Activated effector memory CD4-positive, alpha-beta T cell treated with anti-CD3 and anti-CD28 coated beads, Interleukin-2, amount 50 U/mL, for 16 hours (primary cell): Measurements from ENCODE around the gene DIP2A.

ENCODE experiments used
- DNase-seq: peaks from one replicate; pipeline ENCODE4 v3.0.0-alpha.2; 2020

The DIP2A gene

GRCh38 chr21:46538262-46538661 is 79.6 kb downstream of the DIP2A start:
- DNase-seq = no peak

DNA sequence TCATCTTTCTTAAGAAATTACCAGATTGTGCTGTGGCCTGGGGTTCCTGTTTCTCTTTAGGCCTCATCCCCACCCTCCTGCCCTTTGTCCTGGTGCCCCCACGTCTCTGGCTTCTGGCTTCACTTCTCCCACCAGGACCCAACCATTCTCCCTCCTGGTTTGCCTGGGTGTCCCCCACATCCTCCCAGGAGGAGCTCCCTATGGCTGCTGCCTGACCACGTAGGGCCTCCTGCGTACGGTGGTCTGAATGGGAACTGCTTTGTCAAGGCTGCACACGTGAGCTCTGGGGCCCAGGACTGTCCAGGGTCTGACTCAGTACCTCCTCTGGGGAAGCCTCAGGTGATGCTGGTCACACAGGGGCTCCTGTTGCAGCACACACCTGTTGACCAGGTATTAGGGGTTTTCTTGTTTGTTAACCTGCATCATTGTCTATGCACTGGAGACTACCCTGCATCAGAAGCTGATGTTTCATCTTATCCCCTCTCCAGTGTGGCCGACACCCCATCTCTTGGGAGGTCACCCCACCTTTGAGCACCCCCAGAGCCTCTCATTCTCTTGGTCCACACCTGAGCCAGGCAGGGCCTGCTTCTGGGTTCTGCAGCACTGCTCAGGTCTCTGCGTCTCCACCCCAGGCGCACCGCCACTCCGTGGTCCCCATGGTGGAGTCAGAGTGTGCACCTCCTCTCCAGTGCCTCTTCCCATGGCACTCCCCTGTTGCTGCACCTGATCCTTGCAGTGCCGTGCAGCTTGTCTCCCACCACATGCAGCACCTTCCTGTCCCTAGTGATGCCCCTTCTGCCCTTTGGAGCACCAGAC is 80.4 kb downstream of the DIP2A start:
- no peak for DNase-seq

DNA sequence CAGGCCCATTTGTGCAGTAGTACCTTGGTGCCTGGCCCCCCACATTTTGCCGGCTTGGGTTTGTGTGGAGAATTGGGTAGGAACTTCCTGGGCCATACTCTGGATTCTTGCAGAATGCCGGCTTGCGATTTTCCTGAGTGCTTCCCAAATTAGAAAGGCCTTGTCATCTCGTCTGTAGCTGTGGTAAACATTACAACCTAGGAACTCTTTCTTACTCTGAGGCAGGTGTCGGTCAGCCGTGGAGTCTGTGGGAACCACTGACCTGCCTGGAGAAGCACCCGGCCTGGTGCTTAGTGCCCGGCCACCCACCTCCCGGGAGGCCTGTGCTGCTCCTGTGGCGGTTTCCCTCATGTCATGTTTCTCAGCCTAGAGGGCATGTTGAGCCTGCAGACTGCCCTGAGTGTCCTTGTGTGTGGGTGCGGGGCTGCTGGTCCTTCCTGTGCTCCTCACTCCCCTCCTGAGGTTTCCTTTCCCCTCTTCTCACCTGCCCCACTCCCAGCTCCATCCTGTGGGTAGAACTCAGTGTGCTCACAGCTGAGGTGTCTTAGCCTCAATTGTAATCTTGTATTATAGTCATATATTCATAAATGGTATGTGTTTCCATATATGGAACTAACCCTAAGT is 81.5 kb downstream of the DIP2A start:
- no peak for DNase-seq

DNA sequence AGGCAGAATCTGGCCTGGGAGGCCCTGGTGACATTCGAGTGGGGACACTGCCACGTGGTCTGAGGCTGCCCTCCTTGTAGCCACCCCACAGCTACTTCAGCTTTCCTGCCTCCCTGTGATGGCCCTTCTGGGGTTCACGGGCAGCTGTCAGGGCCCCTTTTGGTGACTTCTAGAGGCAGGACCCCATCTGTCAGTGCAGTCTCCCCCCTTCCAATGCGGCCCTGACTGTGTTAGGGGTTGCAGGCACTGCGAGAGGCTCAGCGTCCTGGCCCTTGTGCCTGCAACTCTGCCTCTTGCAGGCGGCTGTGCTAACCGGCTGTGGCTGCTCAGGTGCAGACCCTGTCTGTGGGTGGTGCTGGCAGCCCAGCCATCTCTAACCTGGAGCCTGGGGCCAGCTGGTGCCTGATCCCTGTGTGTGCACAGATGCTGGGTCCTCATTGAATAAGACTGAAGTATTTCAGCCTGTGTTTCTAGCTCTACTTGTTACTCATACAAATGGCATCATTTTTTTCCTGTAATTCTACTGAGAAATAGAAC is 84.0 kb downstream of the DIP2A start:
- DNase-seq = no peak

GRCh38 chr21:46543306-46543705 is 84.6 kb downstream of the DIP2A start:
- no peak for DNase-seq

DNA sequence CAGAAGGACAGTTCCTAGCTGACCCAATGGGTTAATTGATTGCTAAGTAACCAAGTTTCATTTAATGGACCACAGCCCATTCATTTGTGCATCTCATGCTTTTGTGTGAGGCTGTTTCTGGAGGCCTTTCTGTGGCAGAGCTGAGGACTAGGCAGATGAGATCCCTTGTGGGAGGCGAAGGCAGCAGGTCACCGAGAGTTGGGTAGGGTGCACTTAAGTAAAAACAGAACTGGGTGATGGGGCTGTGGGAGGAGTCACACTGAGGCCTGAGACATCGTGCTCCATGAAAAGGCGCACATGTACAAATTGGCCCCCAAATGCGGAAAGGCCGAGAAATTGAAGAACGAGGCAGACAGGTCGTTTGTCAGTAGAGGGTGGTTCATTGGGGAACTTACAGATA is 85.3 kb downstream of the DIP2A start:
- DNase-seq = no peak

DNA sequence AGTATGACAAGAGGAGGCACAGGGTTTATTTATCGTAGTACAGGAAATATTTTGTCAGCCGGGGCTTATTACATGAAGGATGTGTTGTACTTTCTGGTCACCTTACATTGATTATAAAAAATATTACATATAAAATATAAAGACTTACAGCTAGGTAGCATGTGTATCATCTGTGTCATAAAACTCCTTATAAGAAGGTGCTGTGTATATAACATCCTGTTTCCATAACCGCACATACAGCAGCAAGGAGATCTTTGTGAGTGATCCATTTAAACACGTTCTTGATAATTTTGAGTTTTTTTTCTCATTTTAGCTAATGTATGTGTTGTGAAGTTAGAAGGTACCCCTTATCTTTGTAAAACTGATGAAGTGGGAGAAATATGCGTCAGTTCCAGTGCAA is 86.1 kb downstream of the DIP2A start:
- no peak for DNase-seq

GRCh38 chr21:46545363-46545762 is 86.7 kb downstream of the DIP2A start:
- DNase-seq = no peak

DNA sequence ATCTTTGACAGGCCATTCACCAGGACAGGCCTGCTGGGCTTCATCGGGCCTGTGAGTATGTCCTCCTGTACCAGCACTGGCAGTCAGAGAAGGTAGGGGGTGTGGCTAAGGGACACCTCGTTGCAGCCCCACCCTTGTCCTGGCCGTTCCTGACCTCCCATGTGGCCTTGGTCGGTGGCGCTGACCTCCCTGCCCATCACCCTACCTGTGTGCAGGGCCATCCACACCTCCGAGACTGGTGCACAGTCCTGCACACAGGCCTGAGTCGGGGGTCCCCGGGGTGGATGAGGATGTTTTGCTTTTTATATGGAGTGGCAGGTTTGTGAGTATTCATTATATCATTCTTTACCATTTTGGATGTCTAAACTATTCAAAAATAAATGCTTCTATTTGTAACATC is 87.2 kb downstream of the DIP2A start:
- DNase-seq = no peak

- DNase-seq = no peak
These were observed 88.1 kb downstream of the DIP2A start for GRCh38 chr21:46546799-46547198.

GRCh38 chr21:46549650-46550049 is 91.0 kb downstream of the DIP2A start:
- no peak for DNase-seq

DNA sequence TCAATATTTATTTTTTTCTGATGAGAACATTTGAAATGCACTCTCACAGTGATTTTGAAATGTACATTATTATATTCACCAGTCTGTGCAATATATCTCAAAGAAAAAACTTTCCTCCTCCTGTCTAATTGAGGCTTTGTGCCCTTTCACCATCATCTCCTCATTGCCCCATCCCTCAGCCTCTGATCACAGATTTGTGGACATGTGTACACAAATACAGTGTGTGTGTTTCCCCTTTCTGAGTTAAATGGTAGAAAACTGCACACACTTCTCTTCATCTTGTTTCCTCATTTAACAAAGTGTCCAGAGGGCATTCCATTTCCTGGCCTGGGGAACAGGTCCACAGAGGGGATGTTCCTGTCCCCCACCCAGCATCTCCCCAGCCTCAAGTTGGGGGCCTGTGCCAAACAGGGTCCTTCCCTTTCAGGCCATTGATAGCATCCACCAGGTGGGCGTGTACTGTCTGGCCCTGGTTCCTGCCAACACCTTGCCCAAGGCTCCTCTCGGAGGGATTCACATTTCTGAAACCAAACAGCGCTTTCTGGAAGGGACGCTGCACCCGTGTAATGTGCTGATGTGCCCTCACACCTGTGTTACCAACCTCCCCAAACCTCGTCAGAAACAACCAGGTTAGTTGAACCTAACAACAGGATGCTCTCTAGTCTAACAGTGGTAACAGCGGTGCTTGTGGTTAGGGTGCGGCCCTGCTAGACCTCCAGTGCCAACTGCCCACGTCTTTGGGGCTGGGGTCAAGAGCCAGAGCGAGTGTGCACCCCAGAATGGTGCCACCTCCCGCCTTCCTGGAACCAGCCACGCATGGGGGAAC is 91.6 kb downstream of the DIP2A start:
- peak; percentile 79 for DNase-seq

GRCh38 chr21:46551636-46552241 is 93.0 kb downstream of the DIP2A start:
- peak; percentile 79 for DNase-seq

GRCh38 chr21:46552274-46552673 is 93.6 kb downstream of the DIP2A start:
- DNase-seq = peak; percentile 46

DNA sequence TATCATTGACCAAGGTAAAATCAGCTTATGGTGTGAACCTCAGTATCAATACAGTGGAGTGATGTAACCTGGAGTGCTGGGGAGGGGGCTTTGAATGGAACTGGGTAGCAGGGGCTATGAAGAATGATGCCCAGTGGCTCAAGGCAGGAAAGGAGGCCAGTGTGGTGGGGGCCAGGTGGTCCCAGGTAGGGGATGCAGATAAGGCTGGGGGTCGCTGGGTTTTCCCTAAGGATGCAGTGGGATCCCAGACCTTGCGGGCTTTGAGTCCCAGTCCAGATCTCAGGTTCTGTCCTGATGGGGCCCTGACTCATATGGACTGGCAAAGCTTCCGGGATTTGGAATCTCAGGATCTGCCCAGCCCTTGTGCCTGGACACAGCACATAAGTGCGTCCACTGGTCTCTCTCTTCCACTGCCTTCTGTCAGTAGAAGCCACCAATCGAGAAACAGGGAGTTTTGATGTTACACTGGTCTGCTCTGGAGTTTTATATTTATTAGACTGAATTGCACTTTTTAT is 94.2 kb downstream of the DIP2A start:
- peak; percentile 55 for DNase-seq

DNA sequence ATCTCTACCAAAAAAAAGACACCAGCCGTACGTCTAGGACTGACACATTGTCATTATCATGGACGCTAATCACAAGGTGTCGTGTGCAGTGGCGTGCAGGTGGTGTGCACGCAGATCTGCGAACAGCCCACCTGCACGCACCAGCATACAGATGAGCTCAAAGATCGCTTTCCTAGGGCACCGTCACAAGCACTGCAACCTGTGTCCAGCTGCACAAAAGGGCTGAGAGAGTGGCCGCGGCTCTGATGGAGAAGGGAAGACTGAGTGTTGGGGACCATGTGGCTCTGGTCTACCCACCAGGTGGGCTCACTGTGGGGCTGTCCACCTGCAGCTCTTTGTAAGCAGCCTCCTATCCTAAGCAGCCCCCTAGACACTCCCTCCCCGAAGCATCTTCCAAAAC is 95.3 kb downstream of the DIP2A start:
- no peak for DNase-seq

DNA sequence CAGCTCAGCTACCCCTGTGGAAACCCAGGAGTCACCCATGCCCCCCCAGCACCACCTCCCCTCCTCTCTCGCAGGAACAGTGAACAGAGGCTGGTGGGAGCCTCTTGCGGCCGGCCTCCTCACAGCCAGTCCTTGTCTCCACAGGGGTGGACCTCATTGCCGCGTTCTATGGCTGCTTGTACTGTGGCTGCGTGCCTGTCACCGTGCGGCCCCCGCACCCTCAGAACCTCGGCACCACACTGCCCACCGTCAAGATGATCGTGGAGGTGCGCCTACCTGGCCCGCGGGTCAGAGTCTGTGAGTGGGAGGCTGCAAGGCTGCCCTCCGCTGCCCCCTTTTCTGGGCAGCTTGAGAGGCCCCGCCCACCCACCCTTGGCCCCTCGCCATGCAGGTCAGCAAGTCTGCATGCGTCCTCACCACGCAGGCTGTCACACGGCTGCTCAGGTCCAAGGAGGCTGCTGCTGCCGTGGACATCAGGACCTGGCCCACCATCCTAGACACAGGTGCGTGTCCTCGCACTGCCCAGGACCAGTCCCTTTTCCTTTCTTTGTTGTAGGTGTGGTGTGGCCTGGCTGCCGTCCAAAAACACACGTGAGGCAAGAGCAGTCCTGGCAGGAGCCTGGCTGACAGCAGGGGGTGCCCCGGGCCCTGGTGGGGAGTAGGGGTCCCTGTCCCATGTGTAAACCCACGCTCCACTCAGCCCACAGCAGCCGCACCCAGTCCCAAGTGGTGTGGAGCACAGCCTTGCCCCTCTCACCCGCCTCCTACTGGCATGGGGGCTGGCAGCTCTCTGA is 95.9 kb downstream of the DIP2A start:
- peak; percentile 58 for DNase-seq

- DNase-seq = peak; percentile 59
These were observed 96.5 kb downstream of the DIP2A start for GRCh38 chr21:46555225-46555617.

- peak; percentile 47 for DNase-seq
These were observed 97.0 kb downstream of the DIP2A start for GRCh38 chr21:46555678-46556077.

DNA sequence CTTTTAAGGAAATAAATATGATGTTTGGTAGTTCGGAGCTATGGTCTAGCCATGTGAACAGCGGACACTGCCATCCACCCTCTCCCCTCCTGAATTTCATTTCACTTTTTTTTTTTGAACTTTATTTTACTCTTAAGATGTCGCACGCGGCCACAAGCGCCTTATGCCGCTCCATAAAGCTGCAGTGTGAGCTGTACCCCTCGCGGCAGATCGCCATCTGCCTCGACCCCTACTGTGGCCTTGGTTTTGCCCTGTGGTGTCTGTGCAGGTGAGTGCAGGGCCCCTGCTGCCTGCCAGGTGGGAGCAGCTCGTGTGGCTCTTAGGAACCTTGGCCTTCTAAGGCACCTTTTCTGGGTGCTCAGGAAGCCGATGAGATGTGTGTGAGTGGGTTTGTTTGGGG is 98.1 kb downstream of the DIP2A start:
- DNase-seq = peak; percentile 46

DNA sequence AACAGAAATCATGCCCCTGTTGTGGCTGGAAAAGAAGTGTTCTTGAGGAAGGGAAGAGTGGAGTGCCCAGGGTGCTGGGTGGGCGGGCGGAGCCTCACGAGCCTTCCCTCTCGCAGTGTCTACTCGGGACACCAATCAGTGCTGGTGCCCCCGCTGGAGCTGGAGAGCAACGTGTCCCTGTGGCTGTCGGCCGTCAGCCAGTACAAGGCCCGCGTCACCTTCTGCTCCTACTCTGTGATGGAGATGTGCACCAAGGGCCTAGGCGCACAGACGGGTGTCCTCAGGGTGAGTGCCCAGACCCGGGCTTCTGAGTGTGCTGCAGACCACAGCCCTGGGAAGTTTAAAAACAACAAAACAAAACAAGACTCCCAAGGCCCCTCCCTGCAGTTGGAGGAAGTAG is 98.8 kb downstream of the DIP2A start:
- peak; percentile 59 for DNase-seq

GRCh38 chr21:46557919-46558392 is 99.3 kb downstream of the DIP2A start:
- peak; percentile 42 for DNase-seq
